Measurements from ENCODE around the gene DGKB.
A peak's percentile ranks its signal among the peaks of the same experiment; 100 is the strongest.

The DGKB gene

DNA sequence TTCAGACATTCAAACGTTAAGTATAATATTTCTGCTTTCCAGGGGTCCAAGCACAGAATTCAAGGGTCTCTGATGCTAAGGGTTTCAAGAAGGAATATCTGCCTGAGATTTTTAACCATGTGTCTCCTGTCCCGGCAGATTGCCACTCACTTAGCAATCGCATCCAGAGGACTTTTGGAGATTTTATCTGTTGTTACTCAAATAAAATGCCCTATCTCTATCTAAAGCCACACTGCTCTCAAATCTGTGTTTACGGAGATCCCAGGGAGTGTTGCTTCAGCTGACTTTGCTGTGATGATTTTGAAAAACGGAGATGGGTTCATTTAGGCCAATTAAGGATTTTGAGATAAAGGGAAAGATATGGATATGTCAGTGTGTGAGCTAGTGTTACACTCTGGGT lies 359.9 kb downstream of the DGKB start:
- TF ChIP-seq TCF4 (CRISPR knock-in tag; IDR thresholded peaks at IDR 0.05; ENCODE audit: borderline replicate concordance) (0 out of 2 replicates have a peak, but pooled peaks have one; percentile 23), POU6F1 (CRISPR knock-in tag; IDR thresholded peaks at IDR 0.05; ENCODE audit: borderline replicate concordance, low read depth) (no peak), PATZ1 (CRISPR knock-in tag; IDR thresholded peaks at IDR 0.05; ENCODE audit: borderline replicate concordance) (no peak)
- TF ChIP-seq, protein P1, sequence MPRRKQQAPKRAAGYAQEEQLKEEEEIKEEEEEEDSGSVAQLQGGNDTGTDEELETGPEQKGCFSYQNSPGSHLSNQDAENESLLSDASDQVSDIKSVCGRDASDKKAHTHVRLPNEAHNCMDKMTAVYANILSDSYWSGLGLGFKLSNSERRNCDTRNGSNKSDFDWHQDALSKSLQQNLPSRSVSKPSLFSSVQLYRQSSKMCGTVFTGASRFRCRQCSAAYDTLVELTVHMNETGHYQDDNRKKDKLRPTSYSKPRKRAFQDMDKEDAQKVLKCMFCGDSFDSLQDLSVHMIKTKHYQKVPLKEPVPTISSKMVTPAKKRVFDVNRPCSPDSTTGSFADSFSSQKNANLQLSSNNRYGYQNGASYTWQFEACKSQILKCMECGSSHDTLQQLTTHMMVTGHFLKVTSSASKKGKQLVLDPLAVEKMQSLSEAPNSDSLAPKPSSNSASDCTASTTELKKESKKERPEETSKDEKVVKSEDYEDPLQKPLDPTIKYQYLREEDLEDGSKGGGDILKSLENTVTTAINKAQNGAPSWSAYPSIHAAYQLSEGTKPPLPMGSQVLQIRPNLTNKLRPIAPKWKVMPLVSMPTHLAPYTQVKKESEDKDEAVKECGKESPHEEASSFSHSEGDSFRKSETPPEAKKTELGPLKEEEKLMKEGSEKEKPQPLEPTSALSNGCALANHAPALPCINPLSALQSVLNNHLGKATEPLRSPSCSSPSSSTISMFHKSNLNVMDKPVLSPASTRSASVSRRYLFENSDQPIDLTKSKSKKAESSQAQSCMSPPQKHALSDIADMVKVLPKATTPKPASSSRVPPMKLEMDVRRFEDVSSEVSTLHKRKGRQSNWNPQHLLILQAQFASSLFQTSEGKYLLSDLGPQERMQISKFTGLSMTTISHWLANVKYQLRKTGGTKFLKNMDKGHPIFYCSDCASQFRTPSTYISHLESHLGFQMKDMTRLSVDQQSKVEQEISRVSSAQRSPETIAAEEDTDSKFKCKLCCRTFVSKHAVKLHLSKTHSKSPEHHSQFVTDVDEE (CRISPR knock-in tag; IDR thresholded peaks at IDR 0.05), result 0 out of 2 replicates have a peak, but pooled peaks have one; percentile 43
- no peak for ATAC-seq

DNA sequence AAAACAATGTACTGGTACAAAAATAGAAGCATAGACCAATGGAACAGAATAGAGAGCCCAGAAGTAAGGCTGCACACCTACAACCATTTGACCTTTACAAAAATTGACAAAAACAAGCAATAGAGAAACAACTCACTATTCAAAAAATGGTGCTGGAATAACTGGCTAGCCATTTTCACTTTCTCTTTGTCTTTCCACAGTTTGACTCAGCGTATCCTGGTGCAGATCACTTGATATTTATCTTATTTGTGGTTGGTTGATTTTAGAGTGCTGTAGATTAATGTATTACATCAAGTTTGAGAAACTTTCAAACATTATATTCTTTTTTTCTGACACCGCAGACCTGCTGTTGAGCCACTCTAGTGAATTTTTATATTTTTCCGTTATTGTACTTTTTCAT lies 381.4 kb downstream of the DGKB start:
- ATAC-seq, result no peak
- no peak for TF ChIP-seq ZNF565 (CRISPR knock-in tag; conservative IDR thresholded peaks at IDR 0.05; ENCODE audit: low read depth)
- TF ChIP-seq ZFP30 (CRISPR knock-in tag; IDR thresholded peaks at IDR 0.05), result no peak
- TF ChIP-seq PPARA (CRISPR knock-in tag; IDR thresholded peaks at IDR 0.05; ENCODE audit: borderline replicate concordance), result no peak
- no peak for TF ChIP-seq ZFP3 (CRISPR knock-in tag; IDR thresholded peaks at IDR 0.05)
- TF ChIP-seq ISL1 (CRISPR knock-in tag; IDR thresholded peaks at IDR 0.05), result no peak
- TF ChIP-seq ARNTL (CRISPR knock-in tag; IDR thresholded peaks at IDR 0.05; ENCODE audit: borderline replicate concordance, low read depth), result no peak
- no peak for TF ChIP-seq BACH2 (CRISPR knock-in tag; IDR thresholded peaks at IDR 0.05; ENCODE audit: borderline replicate concordance)
- no peak for TF ChIP-seq ZNF8 (CRISPR knock-in tag; IDR thresholded peaks at IDR 0.05)
- TF ChIP-seq SNAI2 (CRISPR knock-in tag; IDR thresholded peaks at IDR 0.05), result no peak
- no peak for TF ChIP-seq CSRNP3 (CRISPR knock-in tag; IDR thresholded peaks at IDR 0.05)
- TF ChIP-seq GLIS3 (CRISPR knock-in tag; IDR thresholded peaks at IDR 0.05), result no peak
- no peak for TF ChIP-seq TOX (CRISPR knock-in tag; IDR thresholded peaks at IDR 0.05; ENCODE audit: borderline replicate concordance)

DNA sequence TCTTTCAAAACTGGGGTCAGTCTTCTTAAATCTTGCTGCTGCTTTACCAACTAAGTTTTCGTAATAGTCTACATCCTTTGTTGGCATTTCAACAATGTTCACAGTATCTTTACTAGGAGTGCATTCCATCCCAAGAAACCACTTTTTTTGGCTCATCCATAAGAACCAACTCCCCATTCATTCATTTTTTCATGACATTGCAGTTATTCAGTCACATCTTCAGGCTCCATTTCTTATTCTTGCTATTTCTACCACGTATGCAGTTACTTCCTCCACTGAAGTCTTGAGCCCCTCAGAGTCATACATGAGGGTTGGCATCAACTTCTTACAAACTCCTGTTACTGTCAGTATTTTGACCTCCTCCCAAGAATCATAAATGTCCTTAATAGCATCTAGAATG lies 392.3 kb downstream of the DGKB start:
- TF ChIP-seq ESRRG (CRISPR knock-in tag; IDR thresholded peaks at IDR 0.05) (no peak), RARB (CRISPR knock-in tag; IDR thresholded peaks at IDR 0.05) (no peak), CSRNP3 (CRISPR knock-in tag; IDR thresholded peaks at IDR 0.05) (no peak), ISL1 (CRISPR knock-in tag; IDR thresholded peaks at IDR 0.05) (no peak), ZNF565 (CRISPR knock-in tag; conservative IDR thresholded peaks at IDR 0.05; ENCODE audit: low read depth) (no peak), ZFP30 (CRISPR knock-in tag; IDR thresholded peaks at IDR 0.05) (no peak)
- TF ChIP-seq, protein P1 (CRISPR knock-in tag; IDR thresholded peaks at IDR 0.05), result no peak
- no peak for ATAC-seq

Data from SK-N-SH treated with all-trans-retinoic acid at 6 μM for 48 hours (cell line).